HG02885 (cell line): Measurements from ENCODE around the gene PGP.

Experiments used
- ATAC-seq: cut with Tn5 transposase; IDR thresholded peaks from one replicate; pipeline ENCODE4 v1.9.1; 2021; ENCODE audit warnings: mild to moderate bottlenecking; ENCODE audit not compliant: unreplicated experiment, poor library complexity

PGP gene

GRCh38 chr16:2186505-2186904 is 28.1 kb downstream of the PGP start:
- no peak for ATAC-seq

- no peak for ATAC-seq
Observed at GRCh38 chr16:2186064-2186463, 28.6 kb downstream of the PGP start.

- ATAC-seq = no peak
Observed at GRCh38 chr16:2184962-2185361, 29.7 kb downstream of the PGP start.

- no peak for ATAC-seq
Observed at GRCh38 chr16:2184346-2184745, 30.3 kb downstream of the PGP start.

GRCh38 chr16:2183671-2184070 is 31.0 kb downstream of the PGP start:
- ATAC-seq = no peak

GRCh38 chr16:2181952-2182351 is 32.7 kb downstream of the PGP start:
- no peak for ATAC-seq

GRCh38 chr16:2180962-2181923 is 33.4 kb downstream of the PGP start:
- ATAC-seq = no peak

GRCh38 chr16:2180461-2180860 is 34.2 kb downstream of the PGP start:
- ATAC-seq = no peak

GRCh38 chr16:2179576-2179975 is 35.1 kb downstream of the PGP start:
- ATAC-seq = no peak

GRCh38 chr16:2179107-2179501 is 35.5 kb downstream of the PGP start:
- ATAC-seq = no peak

GRCh38 chr16:2178321-2179106 is 36.1 kb downstream of the PGP start:
- ATAC-seq = no peak

- no peak for ATAC-seq
Observed at GRCh38 chr16:2177561-2177960, 37.1 kb downstream of the PGP start.

- no peak for ATAC-seq
Observed at GRCh38 chr16:2177101-2177500, 37.5 kb downstream of the PGP start.

- ATAC-seq = no peak
Observed at GRCh38 chr16:2176047-2176446, 38.6 kb downstream of the PGP start.

- no peak for ATAC-seq
Observed at GRCh38 chr16:2175454-2175853, 39.2 kb downstream of the PGP start.

GRCh38 chr16:2174396-2175131 is 40.1 kb downstream of the PGP start:
- ATAC-seq = no peak

- no peak for ATAC-seq
Observed at GRCh38 chr16:2173916-2174315, 40.7 kb downstream of the PGP start.

GRCh38 chr16:2173366-2173765 is 41.3 kb downstream of the PGP start:
- no peak for ATAC-seq

GRCh38 chr16:2172688-2173335 is 41.8 kb downstream of the PGP start:
- ATAC-seq = no peak

- ATAC-seq = no peak
Observed at GRCh38 chr16:2171601-2172178, 43.0 kb downstream of the PGP start.
